Lung (tissue), 12 donors: ENCODE measurements around the gene GEN1. TPM values are rescaled to one million over a fixed set of nuclear protein-coding genes. Genes with fewer than 3 reads are reported as not detected.
A peak's percentile ranks its signal among the peaks of the same experiment; 100 is the strongest.

Experiments
- ATAC-seq: fragments of 200-7000 bp; cut with Tn5 transposase; one replicate; pipeline ENCODE4 v1.9.1; 2020; ENCODE audit warnings: moderate number of reproducible peaks; ENCODE audit not compliant: insufficient read depth, low FRiP score
- DNase-seq, 3 donors: peaks; one replicate each; pipeline ENCODE4 v3.0.0-alpha.2; 2013 to 2017
- H3K27ac ChIP-seq, 2 donors: one replicate each; pipeline ENCODE4 v1.5.1; 2013; ENCODE audit warnings: mild to moderate bottlenecking in 2 of 2, moderate library complexity in 2 of 2, control low read depth in 1 of 2, inconsistent platforms in 1 of 2, low read depth in 1 of 2, low read length in 1 of 2
- H3K27me3 ChIP-seq, 3 donors: one replicate each; pipeline ENCODE4 v1.5.1; 2013; ENCODE audit warnings: low read length in 2 of 3; ENCODE audit not compliant: control insufficient read depth in 3 of 3, insufficient read depth in 3 of 3
- H3K36me3 ChIP-seq, 4 donors: one replicate each; pipeline ENCODE4 v1.5.1; 2013; ENCODE audit warnings: low read length in 4 of 4, mild to moderate bottlenecking in 1 of 4, moderate library complexity in 1 of 4; ENCODE audit not compliant: control insufficient read depth in 4 of 4, insufficient read depth in 4 of 4
- H3K4me1 ChIP-seq, 5 donors: one replicate each; pipeline ENCODE4 v1.5.1; 2013; ENCODE audit warnings: low read length in 5 of 5, mild to moderate bottlenecking in 2 of 5, moderate library complexity in 1 of 5; ENCODE audit not compliant: control insufficient read depth in 5 of 5, insufficient read depth in 5 of 5
- H3K4me3 ChIP-seq: one replicate; pipeline ENCODE4 v1.5.1; 2013; ENCODE audit warnings: mild to moderate bottlenecking, control low read depth, moderate library complexity
- H3K9ac ChIP-seq, 2 donors: one replicate each; pipeline ENCODE4 v1.5.1; 2013; ENCODE audit warnings: low read length in 2 of 2, control low read depth in 1 of 2; ENCODE audit not compliant: insufficient read depth in 1 of 2
- H3K9me3 ChIP-seq, 4 donors: one replicate each; pipeline ENCODE4 v1.5.1; 2013; ENCODE audit warnings: low read length in 3 of 4, mild to moderate bottlenecking in 1 of 4, moderate library complexity in 1 of 4; ENCODE audit not compliant: control insufficient read depth in 4 of 4, insufficient read depth in 3 of 4
- CTCF ChIP-seq: IDR thresholded peaks from 2 replicates; pipeline ENCODE4 v1.5.1; 2012; ENCODE audit warnings: mild to moderate bottlenecking; ENCODE audit errors: control extremely low read depth, extremely low read depth
- WGBS, 2 donors: extraction: QIAGEN DNeasy Blood & Tissue Kit; methylation state at CpG; one replicate each; pipeline ENCODE4 v1.1.7; 2013; 5-methylcytosine and 5-hydroxymethylcytosine counted together
- polyA plus RNA-seq, 2 donors: library from polyadenylated mRNA; stranded (reverse); fragments of 200-250 nt; gene quantifications; one replicate each; pipeline ENCODE4 v1.2.1, GENCODE V29; 2013
- total RNA-seq, 2 donors: library from RNA; depleted of rRNA in 1 of 2; stranded (reverse); fragments of >200 nt in 1 of 2; gene quantifications; one replicate each; pipeline ENCODE4 v1.2.1, GENCODE V29; 2014 to 2021
- donor health status: control.
- donor health status: control.
- donor health status: Bipolar disorder and iron deficiency.
- donor health status: healthy.
- donor health status: DM: yes; HTN: yes; CAD: no.

Gene GEN1
- total and polyA plus RNA-seq, 4 donors = 1.8 to 10.6 (median 4.0) TPM

GRCh38 chr2:17827316-17827715 is 73.4 kb downstream of the GEN1 start:
- ATAC-seq (no peak), DNase-seq (no peak)
- no peaks in the 10 kb centered on the region for H3K36me3 ChIP-seq
- no peak overlapping the region for H3K9ac ChIP-seq
- TF ChIP-seq CTCF = no peak
- no peak overlapping the region for H3K4me3 ChIP-seq
- no peaks in the 10 kb centered on the region for H3K9me3 ChIP-seq
- H3K27me3 ChIP-seq = peaks cover 0 to 6% (median 3%) of the 10 kb centered on the region in 3 donors
- 77 to 91% methylated on average over 5 of the region's 5 CpGs for WGBS, 2 donors
- H3K27ac ChIP-seq = no peak overlapping the region
- H3K4me1 ChIP-seq = peaks cover 0 to 15% (median 8%) of the 10 kb centered on the region in 5 donors

GRCh38 chr2:17827785-17828184 is 73.8 kb downstream of the GEN1 start:
- no peak for ATAC-seq
- Histone ChIP-seq H3K27me3 (peaks cover 0 to 6% (median 3%) of the 10 kb centered on the region in 3 donors), H3K36me3 (no peaks in the 10 kb centered on the region), H3K27ac (no peak overlapping the region), H3K9me3 (no peaks in the 10 kb centered on the region), H3K4me1 (peaks cover 0 to 10% (median 5%) of the 10 kb centered on the region in 5 donors), H3K4me3 (no peak overlapping the region), H3K9ac (no peak overlapping the region)
- no peak for DNase-seq
- WGBS, 2 donors = 93 to 96% methylated on average over 2 of the region's 2 CpGs
- TF ChIP-seq CTCF = no peak

- TF ChIP-seq CTCF = peak; percentile 54
- Histone ChIP-seq H3K27me3 (peaks cover 0 to 6% (median 3%) of the 10 kb centered on the region in 3 donors), H3K4me3 (no peak overlapping the region), H3K36me3 (no peaks in the 10 kb centered on the region), H3K27ac (no peak overlapping the region), H3K9ac (no peak overlapping the region), H3K9me3 (no peaks in the 10 kb centered on the region), H3K4me1 (peaks cover 0 to 9% (median 0%) of the 10 kb centered on the region in 5 donors)
- 14 to 16% methylated on average over 37 of the region's 37 CpGs for WGBS, 2 donors
- DNase-seq (peak; percentile 74 to 83 (median 82)), ATAC-seq (peak; percentile 81)
These were observed 76.4 kb downstream of the GEN1 start for GRCh38 chr2:17830053-17831034.
